Calu3 (cell line): Measurements from ENCODE around the gene IFIT1B. TPM values are rescaled to one million over a fixed set of nuclear protein-coding genes. Genes with fewer than 3 reads are reported as not detected.

ENCODE experiments used
- BruUV-seq: library from RNA; stranded (reverse); fragments of 400-500 nt; replicated peaks from 2 replicates; lab custom pipeline; 2021; lab: Mats Ljungman, UMichigan
- CTCF ChIA-PET: fragments of 300-600 bp; sonication (Branson Sonifier 250); formaldehyde crosslinking; loops from one replicate; lab custom pipeline; 2022; ENCODE audit warnings: antibody characterized with exemption; lab: Charles Lee
- DNase-seq: peaks from one replicate; pipeline ENCODE4 v3.0.0; 2022
- H3K27ac Mint-ChIP-seq: one replicate; pipeline ENCODE4 v1.8.0; 2022; ENCODE audit warnings: mixed read lengths; ENCODE audit not compliant: unreplicated experiment
- H3K27me3 Mint-ChIP-seq: one replicate; pipeline ENCODE4 v1.8.0; 2022; ENCODE audit warnings: mixed read lengths; ENCODE audit not compliant: unreplicated experiment
- H3K36me3 Mint-ChIP-seq: one replicate; pipeline ENCODE4 v1.8.0; 2022; ENCODE audit warnings: mild to moderate bottlenecking, moderate library complexity, mixed read lengths; ENCODE audit not compliant: insufficient read depth, unreplicated experiment
- H3K4me1 Mint-ChIP-seq: one replicate; pipeline ENCODE4 v1.8.0; 2022; ENCODE audit warnings: mild to moderate bottlenecking, low read depth, mixed read lengths; ENCODE audit not compliant: unreplicated experiment
- H3K4me3 Mint-ChIP-seq: one replicate; pipeline ENCODE4 v1.8.0; 2022; ENCODE audit warnings: mild to moderate bottlenecking, low read depth, moderate library complexity, mixed read lengths; ENCODE audit not compliant: unreplicated experiment
- H3K9me3 Mint-ChIP-seq: one replicate; pipeline ENCODE4 v1.8.0; 2022; ENCODE audit warnings: low read depth, mixed read lengths; ENCODE audit not compliant: unreplicated experiment
- CTCF ChIP-seq: fragments of 200-600 bp; IDR thresholded peaks from one replicate; pipeline ENCODE4 v1.8.0; 2022; ENCODE audit warnings: antibody characterized with exemption; ENCODE audit not compliant: unreplicated experiment
- intact Hi-C: fragments of 100-400 bp; cut with micrococcal nuclease; formaldehyde crosslinking; loops from one replicate; pipeline ENCODE4 v1.10.0; 2022; ENCODE audit not compliant: unreplicated experiment
- total RNA-seq: library from RNA; stranded (reverse); gene quantifications from 2 replicates; pipeline ENCODE4 v1.2.3, GENCODE V29; 2022

IFIT1B gene
- total RNA-seq, 1 experiment from 2014 or later, result not detected

GRCh38 chr10:89369156-89370105, 8.4 kb upstream of the IFIT1B start:
- peak; percentile 20 for TF ChIP-seq CTCF
- Mint-ChIP-seq H3K27ac (no peak overlapping the region), H3K9me3 (no peaks in the 10 kb centered on the region), H3K4me1 (peaks cover 20% of the 10 kb centered on the region), H3K27me3 (no peaks in the 10 kb centered on the region), H3K36me3 (peaks cover 5% of the 10 kb centered on the region), H3K4me3 (no peak overlapping the region)
- intact Hi-C loops, result no loop called here
- BruUV-seq, result no TSS peak
- DNase-seq, result peak; percentile 7
- CTCF ChIA-PET, result interaction anchor here (0.5 to 1.5 kb wide), 6 partner anchors 17 to 98 kb away, joined by 3 to 8 read pairs (median 4); partner anchors contain the start of genes IFIT2 and IFIT3

GRCh38 chr10:89371079-89371478, 6.8 kb upstream of the IFIT1B start:
- no peaks in the 10 kb centered on the region for H3K9me3 Mint-ChIP-seq
- H3K4me1 Mint-ChIP-seq, result peaks cover 28% of the 10 kb centered on the region
- intact Hi-C loops, result no loop called here
- no peaks in the 10 kb centered on the region for H3K27me3 Mint-ChIP-seq
- H3K27ac Mint-ChIP-seq, result no peak overlapping the region
- peaks cover 6% of the 10 kb centered on the region for H3K36me3 Mint-ChIP-seq
- CTCF ChIA-PET, result no interaction called here
- no peak for TF ChIP-seq CTCF
- no TSS peak for BruUV-seq
- no peak for DNase-seq
- H3K4me3 Mint-ChIP-seq, result no peak overlapping the region

GRCh38 chr10:89371987-89372386, 5.9 kb upstream of the IFIT1B start:
- no TSS peak for BruUV-seq
- Mint-ChIP-seq H3K4me1 (peaks cover 28% of the 10 kb centered on the region), H3K36me3 (peaks cover 6% of the 10 kb centered on the region), H3K27me3 (no peaks in the 10 kb centered on the region), H3K4me3 (no peak overlapping the region), H3K9me3 (no peaks in the 10 kb centered on the region), H3K27ac (no peak overlapping the region)
- no peak for TF ChIP-seq CTCF
- intact Hi-C loops, result no loop called here
- CTCF ChIA-PET, result no interaction called here
- DNase-seq, result no peak

- no peak for TF ChIP-seq CTCF
- BruUV-seq, result no TSS peak
- Mint-ChIP-seq H3K4me1 (peaks cover 20% of the 10 kb centered on the region), H3K4me3 (peak overlapping the region; percentile 21), H3K9me3 (no peaks in the 10 kb centered on the region), H3K36me3 (peaks cover 6% of the 10 kb centered on the region), H3K27me3 (no peaks in the 10 kb centered on the region), H3K27ac (peak overlapping the region; percentile 63)
- intact Hi-C loops, result no loop called here
- DNase-seq, result peak; percentile 53
- CTCF ChIA-PET, result interaction anchor here (0.7 to 1.3 kb wide), 3 partner anchors 122 to 442 kb away, joined by 3 read pairs; partner anchors contain the start of gene LIPA
Measured at GRCh38 chr10:89373916-89374711, 3.7 kb upstream of the IFIT1B start.
